Activated CD8-positive, alpha-beta T cell treated with anti-CD3 and anti-CD28 coated beads, Interleukin-2, amount 10 ng/mL, durations not matched to agents 7 days and 5 days (primary cell): ENCODE data around the gene RPS19BP1. TPM values are rescaled to one million over a fixed set of nuclear protein-coding genes. Genes with fewer than 3 reads are reported as not detected.
A peak's percentile ranks its signal among the peaks of the same experiment; 100 is the strongest.

Experiments
- ATAC-seq: fragments of 150-1000 bp; cut with Tn5 transposase; one replicate; pipeline ENCODE4 v1.10.0; 2021; ENCODE audit warnings: moderate library complexity
- CTCF ChIA-PET: fragments of 350-600 bp; sonication (Branson Sonifier 250); formaldehyde crosslinking; loops from one replicate; lab custom pipeline; 2021; ENCODE audit warnings: antibody characterized with exemption; lab: Charles Lee
- POLR2A ChIA-PET: fragments of 350-600 bp; sonication (Branson Sonifier 250); formaldehyde crosslinking; loops from one replicate; lab custom pipeline; 2021; ENCODE audit warnings: antibody characterized with exemption; lab: Charles Lee
- DNase-seq: peaks from one replicate; pipeline ENCODE4 v3.0.0-alpha.2; 2020
- H3K27ac Mint-ChIP-seq: one replicate; pipeline ENCODE4 v1.8.0; 2021; ENCODE audit warnings: mild to moderate bottlenecking, mixed read lengths
- H3K27me3 Mint-ChIP-seq: one replicate; pipeline ENCODE4 v1.8.0; 2021; ENCODE audit warnings: low read depth, mixed read lengths
- H3K36me3 Mint-ChIP-seq: one replicate; pipeline ENCODE4 v1.8.0; 2021; ENCODE audit warnings: low read depth, mixed read lengths
- H3K4me1 Mint-ChIP-seq: one replicate; pipeline ENCODE4 v1.8.0; 2021; ENCODE audit warnings: low read depth, mixed read lengths
- H3K4me3 Mint-ChIP-seq: one replicate; pipeline ENCODE4 v1.8.0; 2021; ENCODE audit warnings: mild to moderate bottlenecking, mixed read lengths
- H3K9me3 Mint-ChIP-seq: one replicate; pipeline ENCODE4 v1.8.0; 2022; ENCODE audit warnings: mixed read lengths; ENCODE audit not compliant: insufficient read depth
- total RNA-seq, 2 experiments: library from RNA; stranded (reverse); gene quantifications; one replicate each; pipeline ENCODE4 v1.2.3, GENCODE V29; 2021

The RPS19BP1 gene
- total RNA-seq, 2 experiments from 2014 or later, result 80.1 to 80.2 TPM

- no peak for DNase-seq
- Mint-ChIP-seq H3K36me3 (peaks cover 5% of the 10 kb centered on the region), H3K27ac (no peak overlapping the region), H3K9me3 (no peaks in the 10 kb centered on the region), H3K4me1 (peaks cover 34% of the 10 kb centered on the region), H3K4me3 (no peak overlapping the region), H3K27me3 (peaks cover 6% of the 10 kb centered on the region)
- CTCF ChIA-PET, result interaction anchor here (1.4 to 10.2 kb wide), 3 partner anchors 9 to 30 kb away, joined by 4 to 264 read pairs (median 42); no protein-coding TSS in a partner anchor
- POLR2A ChIA-PET, result interaction anchor here (0.6 kb wide), 1 partner anchor 17 kb away, joined by 3 read pairs; no protein-coding TSS in a partner anchor
- ATAC-seq, result no peak
These were observed 34.2 kb downstream of the RPS19BP1 start for GRCh38 chr22:39498368-39498767.

- DNase-seq (no peak), ATAC-seq (no peak)
- Mint-ChIP-seq H3K36me3 (peaks cover 2% of the 10 kb centered on the region), H3K27me3 (peaks cover 6% of the 10 kb centered on the region), H3K9me3 (no peaks in the 10 kb centered on the region), H3K27ac (no peak overlapping the region), H3K4me1 (peaks cover 32% of the 10 kb centered on the region), H3K4me3 (no peak overlapping the region)
- ChIA-PET CTCF (interaction anchor here (1.0 to 10.2 kb wide), 6 partner anchors 12 to 33 kb away, joined by 3 to 264 read pairs (median 8); no protein-coding TSS in a partner anchor), POLR2A (interaction anchor here (0.7 to 2.1 kb wide), 2 partner anchors 22 to 25 kb away, joined by 4 to 7 read pairs; partner anchors contain the start of gene ATF4)
These were observed 35.1 kb downstream of the RPS19BP1 start for GRCh38 chr22:39497429-39497828.

GRCh38 chr22:39496131-39496838, 36.3 kb downstream of the RPS19BP1 start:
- H3K4me3 Mint-ChIP-seq, result no peak overlapping the region
- POLR2A ChIA-PET, result interaction anchor here (0.6 to 2.1 kb wide), 3 partner anchors 24 to 29 kb away, joined by 3 to 7 read pairs (median 4); partner anchors contain the start of gene ATF4
- ATAC-seq (peak; percentile 80), DNase-seq (peak; percentile 73)
- H3K27ac Mint-ChIP-seq, result no peak overlapping the region
- peaks cover 6% of the 10 kb centered on the region for H3K27me3 Mint-ChIP-seq
- CTCF ChIA-PET, result interaction anchor here (0.9 to 10.2 kb wide), 26 partner anchors 9 to 544 kb away, joined by 3 to 264 read pairs (median 4); partner anchors contain the start of genes ATF4 and TAB1
- no peaks in the 10 kb centered on the region for H3K9me3 Mint-ChIP-seq
- H3K36me3 Mint-ChIP-seq, result no peaks in the 10 kb centered on the region
- peaks cover 25% of the 10 kb centered on the region for H3K4me1 Mint-ChIP-seq

GRCh38 chr22:39494471-39495120, 38.0 kb downstream of the RPS19BP1 start:
- ChIA-PET CTCF (interaction anchor here (0.6 to 10.2 kb wide), 18 partner anchors 8 to 545 kb away, joined by 3 to 264 read pairs (median 6); partner anchors contain the start of genes ATF4, MIEF1 and TAB1), POLR2A (interaction anchor here (1.0 to 2.3 kb wide), 5 partner anchors 7 to 35 kb away, joined by 3 to 10 read pairs (median 7); partner anchors contain the start of genes ATF4 and MIEF1)
- no peak overlapping the region for H3K4me3 Mint-ChIP-seq
- no peaks in the 10 kb centered on the region for H3K36me3 Mint-ChIP-seq
- no peaks in the 10 kb centered on the region for H3K9me3 Mint-ChIP-seq
- ATAC-seq (no peak), DNase-seq (no peak)
- H3K4me1 Mint-ChIP-seq, result peaks cover 37% of the 10 kb centered on the region
- no peak overlapping the region for H3K27ac Mint-ChIP-seq
- H3K27me3 Mint-ChIP-seq, result peaks cover 6% of the 10 kb centered on the region

- DNase-seq, result no peak
- peak overlapping the region; percentile 47 for H3K27ac Mint-ChIP-seq
- peaks cover 44% of the 10 kb centered on the region for H3K4me1 Mint-ChIP-seq
- ChIA-PET CTCF (interaction anchor here (0.6 to 10.2 kb wide), 24 partner anchors 9 to 546 kb away, joined by 3 to 264 read pairs (median 6); partner anchors contain the start of genes ATF4, MIEF1 and TAB1), POLR2A (interaction anchor here (1.0 to 2.3 kb wide), 5 partner anchors 8 to 36 kb away, joined by 3 to 10 read pairs (median 7); partner anchors contain the start of genes ATF4 and MIEF1)
- ATAC-seq, result no peak
- H3K36me3 Mint-ChIP-seq, result no peaks in the 10 kb centered on the region
- H3K4me3 Mint-ChIP-seq, result no peak overlapping the region
- H3K9me3 Mint-ChIP-seq, result no peaks in the 10 kb centered on the region
- H3K27me3 Mint-ChIP-seq, result peaks cover 1% of the 10 kb centered on the region
These were observed 38.8 kb downstream of the RPS19BP1 start for GRCh38 chr22:39493759-39494158.

GRCh38 chr22:39492186-39492585, 40.4 kb downstream of the RPS19BP1 start:
- no peaks in the 10 kb centered on the region for H3K9me3 Mint-ChIP-seq
- ATAC-seq, result no peak
- H3K27ac Mint-ChIP-seq, result no peak overlapping the region
- ChIA-PET POLR2A (interaction anchor here (0.6 kb wide), 1 partner anchor 37 kb away, joined by 3 read pairs; no protein-coding TSS in a partner anchor), CTCF (interaction anchor here (0.8 to 10.2 kb wide), 9 partner anchors 10 to 547 kb away, joined by 3 to 264 read pairs (median 9); partner anchors contain the start of genes ATF4, MIEF1 and TAB1)
- no peak overlapping the region for H3K4me3 Mint-ChIP-seq
- peaks cover 43% of the 10 kb centered on the region for H3K4me1 Mint-ChIP-seq
- H3K36me3 Mint-ChIP-seq, result peaks cover 5% of the 10 kb centered on the region
- no peaks in the 10 kb centered on the region for H3K27me3 Mint-ChIP-seq
- DNase-seq, result no peak

- ChIA-PET CTCF (interaction anchor here (2.2 to 10.2 kb wide), 4 partner anchors 25 to 92 kb away, joined by 8 to 264 read pairs (median 37); partner anchors contain the start of gene TAB1), POLR2A (interaction anchor here (0.6 to 1.1 kb wide), 2 partner anchors 31 to 37 kb away, joined by 3 read pairs; no protein-coding TSS in a partner anchor)
- ATAC-seq, result no peak
These were observed 40.9 kb downstream of the RPS19BP1 start for GRCh38 chr22:39491696-39492095.

GRCh38 chr22:39490966-39491680, 41.4 kb downstream of the RPS19BP1 start:
- CTCF ChIA-PET, result interaction anchor here (1.0 to 10.2 kb wide), 6 partner anchors 25 to 534 kb away, joined by 3 to 264 read pairs (median 8); partner anchors contain the start of gene TAB1
- peaks cover 5% of the 10 kb centered on the region for H3K36me3 Mint-ChIP-seq
- H3K27me3 Mint-ChIP-seq, result no peaks in the 10 kb centered on the region
- no peaks in the 10 kb centered on the region for H3K9me3 Mint-ChIP-seq
- no peak for DNase-seq
- POLR2A ChIA-PET, result interaction anchor here (1.0 to 1.7 kb wide), 6 partner anchors 11 to 173 kb away, joined by 3 to 13 read pairs (median 5); partner anchors contain the start of genes ATF4 and MIEF1
- no peak overlapping the region for H3K4me3 Mint-ChIP-seq
- ATAC-seq, result no peak
- H3K4me1 Mint-ChIP-seq, result peaks cover 43% of the 10 kb centered on the region
- no peak overlapping the region for H3K27ac Mint-ChIP-seq

More at GRCh38 chr22:39491696-39492095, 40.9 kb downstream of the RPS19BP1 start:
- peaks cover 5% of the 10 kb centered on the region for H3K36me3 Mint-ChIP-seq
- no peaks in the 10 kb centered on the region for H3K9me3 Mint-ChIP-seq
- no peak overlapping the region for H3K4me3 Mint-ChIP-seq
- H3K4me1 Mint-ChIP-seq, result peaks cover 43% of the 10 kb centered on the region
- H3K27ac Mint-ChIP-seq, result no peak overlapping the region
- no peaks in the 10 kb centered on the region for H3K27me3 Mint-ChIP-seq
- DNase-seq, result no peak

GRCh38 chr22:39490135-39490798, 42.3 kb downstream of the RPS19BP1 start:
- Mint-ChIP-seq H3K36me3 (peaks cover 5% of the 10 kb centered on the region), H3K27me3 (no peaks in the 10 kb centered on the region), H3K4me3 (peak overlapping the region; percentile 37), H3K4me1 (peaks cover 39% of the 10 kb centered on the region), H3K9me3 (no peaks in the 10 kb centered on the region), H3K27ac (peak overlapping the region; percentile 33)
- ATAC-seq, result peak; percentile 99
- DNase-seq, result peak; percentile 89
- CTCF ChIA-PET, result interaction anchor here (0.7 to 10.2 kb wide), 11 partner anchors 9 to 534 kb away, joined by 3 to 264 read pairs (median 4); partner anchors contain the start of genes MIEF1 and TAB1
- POLR2A ChIA-PET, result interaction anchor here (1.0 to 1.7 kb wide), 6 partner anchors 12 to 172 kb away, joined by 3 to 13 read pairs (median 5); partner anchors contain the start of genes ATF4 and MIEF1
